Measurements from ENCODE around the gene DMRT1.
A peak's percentile ranks its signal among the peaks of the same experiment; 100 is the strongest.

Gene DMRT1

GRCh38 chr9:917730-918129, 76.2 kb downstream of the DMRT1 start:
- TF ChIP-seq, protein P1, sequence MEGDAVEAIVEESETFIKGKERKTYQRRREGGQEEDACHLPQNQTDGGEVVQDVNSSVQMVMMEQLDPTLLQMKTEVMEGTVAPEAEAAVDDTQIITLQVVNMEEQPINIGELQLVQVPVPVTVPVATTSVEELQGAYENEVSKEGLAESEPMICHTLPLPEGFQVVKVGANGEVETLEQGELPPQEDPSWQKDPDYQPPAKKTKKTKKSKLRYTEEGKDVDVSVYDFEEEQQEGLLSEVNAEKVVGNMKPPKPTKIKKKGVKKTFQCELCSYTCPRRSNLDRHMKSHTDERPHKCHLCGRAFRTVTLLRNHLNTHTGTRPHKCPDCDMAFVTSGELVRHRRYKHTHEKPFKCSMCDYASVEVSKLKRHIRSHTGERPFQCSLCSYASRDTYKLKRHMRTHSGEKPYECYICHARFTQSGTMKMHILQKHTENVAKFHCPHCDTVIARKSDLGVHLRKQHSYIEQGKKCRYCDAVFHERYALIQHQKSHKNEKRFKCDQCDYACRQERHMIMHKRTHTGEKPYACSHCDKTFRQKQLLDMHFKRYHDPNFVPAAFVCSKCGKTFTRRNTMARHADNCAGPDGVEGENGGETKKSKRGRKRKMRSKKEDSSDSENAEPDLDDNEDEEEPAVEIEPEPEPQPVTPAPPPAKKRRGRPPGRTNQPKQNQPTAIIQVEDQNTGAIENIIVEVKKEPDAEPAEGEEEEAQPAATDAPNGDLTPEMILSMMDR (IDR thresholded peaks at IDR 0.05; ENCODE audit: low read depth, low read length, missing control alignments) = no peak
- no peak overlapping the region for H3K4me3 ChIP-seq (replicated peaks; ENCODE audit: low read depth, low read length)
- no peak for DNase-seq (ENCODE audit: extremely low read depth, low read depth)

GRCh38 chr9:920927-921326, 79.4 kb downstream of the DMRT1 start:
- no peak overlapping the region for H3K4me3 ChIP-seq (replicated peaks; ENCODE audit: low read depth, low read length)
- TF ChIP-seq, protein P1 (IDR thresholded peaks at IDR 0.05; ENCODE audit: low read depth, low read length, missing control alignments) = no peak
- DNase-seq (ENCODE audit: extremely low read depth, low read depth) = no peak

DNA sequence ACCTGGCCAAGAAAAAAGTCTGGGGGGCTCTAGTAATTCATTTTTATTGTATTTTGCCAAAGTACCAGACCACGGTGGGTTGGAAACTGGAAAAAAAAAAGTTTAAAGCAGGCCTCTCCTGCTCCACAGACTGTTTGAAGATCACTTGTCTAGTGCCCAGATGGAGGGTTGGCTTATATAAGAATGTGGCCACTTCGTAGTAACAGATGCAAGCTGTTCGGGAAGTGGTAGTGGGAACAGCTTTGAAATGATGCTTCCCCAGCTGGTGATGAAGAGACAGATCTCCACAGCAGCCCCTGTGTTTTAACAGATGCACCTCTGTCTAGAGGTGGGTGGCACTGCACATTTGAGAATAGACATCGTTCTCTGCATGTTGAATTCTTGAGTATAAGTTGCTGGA, 80.7 kb downstream of the DMRT1 start:
- no peak overlapping the region for H3K4me3 ChIP-seq (replicated peaks; ENCODE audit: low read depth, low read length)
- DNase-seq (ENCODE audit: extremely low read depth, low read depth) = no peak

DNA sequence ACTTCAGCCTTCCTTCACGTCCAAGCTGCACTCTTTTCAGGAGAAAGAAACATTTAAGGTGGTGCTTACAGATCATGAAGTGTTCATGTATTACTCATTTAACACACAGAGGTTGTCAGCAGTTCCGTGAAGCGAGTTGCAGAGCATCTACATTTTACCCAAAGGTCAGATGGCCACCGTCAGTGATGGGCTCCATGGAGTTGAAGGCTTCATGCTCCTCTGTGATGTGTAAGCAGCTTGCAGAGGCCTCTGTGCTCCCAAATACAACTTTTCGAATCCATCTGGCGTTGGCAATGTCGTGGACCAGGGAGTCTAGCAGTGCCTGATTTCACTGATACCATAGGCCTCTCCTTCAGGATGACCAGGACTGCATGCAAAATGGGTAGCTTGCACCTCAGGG, 81.2 kb downstream of the DMRT1 start:
- H3K4me3 ChIP-seq (replicated peaks; ENCODE audit: low read depth, low read length) = no peak overlapping the region
- TF ChIP-seq, protein P1 (IDR thresholded peaks at IDR 0.05; ENCODE audit: low read depth, low read length, missing control alignments) = no peak
- no peak for DNase-seq (ENCODE audit: extremely low read depth, low read depth)

More for the DNA sequence above, 80.7 kb downstream of the DMRT1 start:
- TF ChIP-seq, protein P1 (IDR thresholded peaks at IDR 0.05; ENCODE audit: low read depth, low read length, missing control alignments) = no peak

GRCh38 chr9:926976-927375, 85.5 kb downstream of the DMRT1 start:
- TF ChIP-seq, protein P1 (IDR thresholded peaks at IDR 0.05; ENCODE audit: low read depth, low read length, missing control alignments) = no peak
- no peak for DNase-seq (ENCODE audit: extremely low read depth, low read depth)
- no peak overlapping the region for H3K4me3 ChIP-seq (replicated peaks; ENCODE audit: low read depth, low read length)

- TF ChIP-seq, protein P1 (IDR thresholded peaks at IDR 0.05; ENCODE audit: low read depth, low read length, missing control alignments) = peak; percentile 68
- DNase-seq (ENCODE audit: extremely low read depth, low read depth) = no peak
- H3K4me3 ChIP-seq (replicated peaks; ENCODE audit: low read depth, low read length) = no peak overlapping the region
Measured at GRCh38 chr9:928363-929042, 87.0 kb downstream of the DMRT1 start.

DNA sequence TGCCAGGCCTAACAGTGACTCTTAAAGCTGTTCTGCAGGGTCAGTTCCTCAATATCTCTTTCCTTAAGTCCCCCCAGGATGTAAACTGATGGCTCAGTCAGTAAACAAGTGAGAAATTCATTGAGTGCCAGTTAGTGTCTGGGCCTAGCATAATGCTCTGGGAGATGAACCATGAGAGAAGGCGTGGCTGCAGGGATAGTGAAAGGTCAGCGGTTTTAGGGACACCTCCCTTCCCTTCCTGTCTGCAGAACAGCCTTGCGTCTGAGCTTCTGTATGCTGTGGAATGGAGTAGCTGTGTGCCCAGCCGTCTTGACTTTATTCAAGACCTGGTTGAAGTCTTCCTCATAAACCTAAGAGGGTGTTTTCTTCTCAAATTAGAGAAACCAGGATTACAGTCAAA, 88.2 kb downstream of the DMRT1 start:
- TF ChIP-seq, protein P1 (IDR thresholded peaks at IDR 0.05; ENCODE audit: low read depth, low read length, missing control alignments) = no peak
- H3K4me3 ChIP-seq (replicated peaks; ENCODE audit: low read depth, low read length) = no peak overlapping the region
- DNase-seq (ENCODE audit: extremely low read depth, low read depth) = no peak
